Measurements from ENCODE around the gene KCND3.

- no peak for TF ChIP-seq CTCF (IDR thresholded peaks at IDR 0.05)
- TF ChIP-seq POLR2A (IDR thresholded peaks at IDR 0.05) = no peak
- TF ChIP-seq POLR2AphosphoS5 (IDR thresholded peaks at IDR 0.05) = no peak
Observed at GRCh38 chr1:111723871-111724270, 265.6 kb downstream of the KCND3 start.

All from upper lobe of left lung (tissue), 4 donors.